ENCODE results near the gene RARRES1.

DNA sequence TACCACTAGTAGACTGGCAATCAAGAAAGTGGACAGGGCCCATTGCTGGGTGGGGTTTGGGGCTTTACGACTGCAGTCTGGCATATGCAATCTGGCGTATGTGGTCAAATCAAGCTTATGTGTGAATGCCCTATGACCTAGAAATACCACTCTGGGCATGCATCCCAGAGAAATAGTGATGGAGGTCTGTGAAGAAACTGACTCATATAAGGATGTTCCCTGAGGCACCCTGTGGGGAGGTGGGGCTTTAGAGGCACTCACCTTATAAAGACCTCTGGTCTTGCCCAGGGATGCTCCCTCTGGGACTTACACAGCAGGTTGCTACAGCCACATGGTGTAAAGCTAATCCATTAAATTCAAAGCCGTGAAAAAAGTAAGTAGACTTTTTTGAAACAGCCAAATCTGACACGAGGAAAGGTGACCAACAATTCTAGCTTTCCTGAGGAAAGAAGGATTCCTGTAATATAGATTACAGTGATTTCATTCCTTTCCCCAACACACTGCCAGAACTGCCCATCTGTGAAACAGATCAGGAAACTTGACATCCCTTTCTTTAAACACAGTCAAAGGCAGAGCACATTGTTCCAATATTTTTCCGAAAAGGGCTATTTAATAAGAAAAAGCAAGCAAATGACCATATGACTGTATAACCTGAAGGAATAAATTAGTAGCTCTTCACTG, 13.6 kb downstream of the RARRES1 start:
- TF ChIP-seq, protein P1, sequence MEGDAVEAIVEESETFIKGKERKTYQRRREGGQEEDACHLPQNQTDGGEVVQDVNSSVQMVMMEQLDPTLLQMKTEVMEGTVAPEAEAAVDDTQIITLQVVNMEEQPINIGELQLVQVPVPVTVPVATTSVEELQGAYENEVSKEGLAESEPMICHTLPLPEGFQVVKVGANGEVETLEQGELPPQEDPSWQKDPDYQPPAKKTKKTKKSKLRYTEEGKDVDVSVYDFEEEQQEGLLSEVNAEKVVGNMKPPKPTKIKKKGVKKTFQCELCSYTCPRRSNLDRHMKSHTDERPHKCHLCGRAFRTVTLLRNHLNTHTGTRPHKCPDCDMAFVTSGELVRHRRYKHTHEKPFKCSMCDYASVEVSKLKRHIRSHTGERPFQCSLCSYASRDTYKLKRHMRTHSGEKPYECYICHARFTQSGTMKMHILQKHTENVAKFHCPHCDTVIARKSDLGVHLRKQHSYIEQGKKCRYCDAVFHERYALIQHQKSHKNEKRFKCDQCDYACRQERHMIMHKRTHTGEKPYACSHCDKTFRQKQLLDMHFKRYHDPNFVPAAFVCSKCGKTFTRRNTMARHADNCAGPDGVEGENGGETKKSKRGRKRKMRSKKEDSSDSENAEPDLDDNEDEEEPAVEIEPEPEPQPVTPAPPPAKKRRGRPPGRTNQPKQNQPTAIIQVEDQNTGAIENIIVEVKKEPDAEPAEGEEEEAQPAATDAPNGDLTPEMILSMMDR (IDR thresholded peaks at IDR 0.05 in 8 of 11, conservative IDR thresholded peaks at IDR 0.05 in 3 of 11): no peak
- TF ChIP-seq POLR2AphosphoS5 (IDR thresholded peaks at IDR 0.05): no peak
